GM12878 (cell line): ENCODE results near the gene UNC13B. TPM values are rescaled to one million over a fixed set of nuclear protein-coding genes. Genes with fewer than 3 reads are reported as not detected.

Experiments used
- ATAC-seq: fragments of 200-7000 bp; cut with Tn5 transposase; 3 replicates; pipeline ENCODE4 v1.9.1; 2020; ENCODE audit warnings: mild to moderate bottlenecking, moderate library complexity
- BruUV-seq: library from RNA; stranded (reverse); fragments of 400-500 nt; replicated peaks from 2 replicates; lab custom pipeline; 2021; lab: Mats Ljungman, UMichigan
- CTCF ChIA-PET: fragments of 300-600 bp; sonication (Branson Sonifier 250); formaldehyde crosslinking; extraction: SDS; loops from one replicate; lab custom pipeline; 2021; ENCODE audit warnings: inconsistent platforms; lab: Yijun Ruan, JAX
- POLR2A ChIA-PET: fragments of 350-600 bp; formaldehyde crosslinking; extraction: SDS; loops from one replicate; lab custom pipeline; 2021; ENCODE audit warnings: inconsistent platforms; lab: Charles Lee
- RAD21 ChIA-PET: fragments of 300-600 bp; sonication (Branson Sonifier 250); formaldehyde crosslinking; loops from one replicate; lab custom pipeline; 2023; ENCODE audit warnings: antibody characterized with exemption; ENCODE audit not compliant: unreplicated experiment; lab: Charles Lee
- SMC1A ChIA-PET: fragments of 300-600 bp; sonication (Branson Sonifier 250); formaldehyde crosslinking; loops from one replicate; lab custom pipeline; 2023; ENCODE audit not compliant: unreplicated experiment, uncharacterized antibody; lab: Charles Lee
- DNase-seq: peaks from one replicate; pipeline ENCODE4 v3.0.0-alpha.2; 2011; ENCODE audit warnings: low read depth, low spot score
- FAIRE-seq: peaks from 3 replicates; lab custom pipeline; 2011; peaks lifted over from hg19 to GRCh38; lab: Jason Lieb, UNC
- H2AFZ ChIP-seq: 2 replicates; pipeline ENCODE4 v1.6.0; 2011; ENCODE audit warnings: low read depth, low read length, control low read depth; ENCODE audit not compliant: control insufficient read depth
- H3K27ac ChIP-seq: 2 replicates; pipeline ENCODE4 v1.5.1; 2011; ENCODE audit warnings: control low read depth; ENCODE audit not compliant: control insufficient read depth, insufficient read depth
- H3K27me3 ChIP-seq, 2 experiments: replicated peaks in 1 of 2; 2 replicates each; pipeline versions ENCODE4 v1.6.0 to v1.6.1; 2011; ENCODE audit warnings: low read length in 1 of 2; ENCODE audit not compliant: control insufficient read depth in 2 of 2, insufficient read depth in 2 of 2
- H3K36me3 ChIP-seq, 2 experiments: 2 replicates each; pipeline ENCODE4 v1.5.1; 2011; ENCODE audit warnings: low read length in 1 of 2; ENCODE audit not compliant: control insufficient read depth in 2 of 2, insufficient read depth in 2 of 2
- H3K4me1 ChIP-seq: 2 replicates; pipeline ENCODE4 v1.6.1; 2011; ENCODE audit warnings: mild to moderate bottlenecking, low read length, moderate library complexity, mixed read lengths; ENCODE audit not compliant: control insufficient read depth, insufficient read depth
- H3K4me2 ChIP-seq: 2 replicates; pipeline ENCODE4 v1.6.0; 2011; ENCODE audit warnings: control low read depth; ENCODE audit not compliant: control insufficient read depth, insufficient read depth
- H3K4me3 ChIP-seq: fragments of 200-600 bp; sonication (generic); 2 replicates; pipeline ENCODE4 v1.5.1; 2016
- H3K79me2 ChIP-seq: 2 replicates; pipeline ENCODE4 v1.6.0; 2011; ENCODE audit warnings: low read length; ENCODE audit not compliant: control insufficient read depth, insufficient read depth
- H3K9ac ChIP-seq: 2 replicates; pipeline ENCODE4 v1.8.0; 2011; ENCODE audit warnings: low read length, control low read depth, mixed read lengths; ENCODE audit not compliant: control insufficient read depth, insufficient read depth
- H3K9me3 ChIP-seq: replicated peaks from 3 replicates; pipeline ENCODE4 v1.5.1; 2011; ENCODE audit warnings: mild to moderate bottlenecking, low read length; ENCODE audit not compliant: control insufficient read depth, insufficient read depth
- H4K20me1 ChIP-seq: 2 replicates; pipeline ENCODE4 v1.6.0; 2011; ENCODE audit not compliant: control insufficient read depth, insufficient read depth
- ATF3 ChIP-seq: IDR thresholded peaks from 2 replicates; pipeline ENCODE4 v1.6.1; 2011; ENCODE audit warnings: low read depth, mild to moderate bottlenecking, low read length, moderate library complexity, borderline replicate concordance; ENCODE audit errors: extremely low read depth
- BCLAF1 ChIP-seq: fragments of 450-650 bp; IDR thresholded peaks from 2 replicates; pipeline ENCODE4 v1.6.1; 2017; ENCODE audit warnings: antibody characterized with exemption, mild to moderate bottlenecking, moderate library complexity
- BRCA1 ChIP-seq: IDR thresholded peaks from 2 replicates; pipeline ENCODE4 v1.6.1; 2011; ENCODE audit warnings: low read depth, low read length, improper control_type of control experiment
- CBX3 ChIP-seq: fragments of 200-600 bp; sonication (generic); IDR thresholded peaks from 2 replicates; pipeline ENCODE4 v1.6.1; 2016; ENCODE audit warnings: low read depth, borderline replicate concordance
- CHD2 ChIP-seq: IDR thresholded peaks from 2 replicates; pipeline ENCODE4 v1.6.1; 2011; ENCODE audit warnings: low read depth, low read length, improper control_type of control experiment, borderline replicate concordance
- DPF2 ChIP-seq: fragments of 450-650 bp; IDR thresholded peaks from 2 replicates; pipeline ENCODE4 v1.6.1; 2017; ENCODE audit warnings: mild to moderate bottlenecking
- E2F8 ChIP-seq: fragments of 450-650 bp; IDR thresholded peaks from 2 replicates; pipeline ENCODE4 v1.6.1; 2018; ENCODE audit warnings: mild to moderate bottlenecking, low read depth, moderate library complexity; ENCODE audit not compliant: partially characterized antibody
- EED ChIP-seq: sonication (generic); IDR thresholded peaks from 2 replicates; pipeline ENCODE4 v1.6.1; 2016; ENCODE audit warnings: antibody characterized with exemption, low read depth
- IKZF1 ChIP-seq: fragments of 450-650 bp; conservative IDR thresholded peaks from 2 replicates; pipeline ENCODE4 v1.6.1; 2017; ENCODE audit warnings: antibody characterized with exemption, mild to moderate bottlenecking
- IKZF2 ChIP-seq, 2 experiments: fragments of 450-650 bp; IDR thresholded peaks; 2 replicates each; pipeline ENCODE4 v1.6.1; 2017; ENCODE audit warnings: mild to moderate bottlenecking in 2 of 2, moderate library complexity in 2 of 2
- KAT2A ChIP-seq: conservative IDR thresholded peaks from 2 replicates; pipeline ENCODE4 v1.6.1; 2011; ENCODE audit warnings: low read depth, low read length; ENCODE audit not compliant: control insufficient read depth
- MXI1 ChIP-seq: fragments of 150-350 bp; IDR thresholded peaks from 2 replicates; pipeline ENCODE4 v1.6.1; 2011; ENCODE audit warnings: low read depth, mild to moderate bottlenecking, inconsistent platforms, low read length, improper control_type of control experiment
- PML ChIP-seq: IDR thresholded peaks from 2 replicates; pipeline ENCODE4 v1.6.1; 2012; ENCODE audit warnings: low read length, inconsistent platforms
- POLR2A ChIP-seq: IDR thresholded peaks from 2 replicates; pipeline ENCODE4 v1.6.1; 2011; ENCODE audit warnings: low read depth, mild to moderate bottlenecking, low read length
- POU2F2 ChIP-seq: IDR thresholded peaks from 3 replicates; pipeline ENCODE4 v1.6.1; 2011; ENCODE audit warnings: low read depth, mild to moderate bottlenecking, low read length, borderline replicate concordance
- RAD21 ChIP-seq: IDR thresholded peaks from 2 replicates; pipeline ENCODE4 v1.6.1; 2011; ENCODE audit warnings: mild to moderate bottlenecking, low read depth, low read length, moderate library complexity; ENCODE audit not compliant: insufficient read depth
- RAD51 ChIP-seq: fragments of 450-650 bp; IDR thresholded peaks from 2 replicates; pipeline ENCODE4 v1.6.1; 2016; ENCODE audit warnings: moderate library complexity, mild to moderate bottlenecking, inconsistent platforms
- RBBP5 ChIP-seq: fragments of 200-600 bp; sonication (generic); conservative IDR thresholded peaks from 2 replicates; pipeline ENCODE4 v1.6.1; 2016
- SMARCA5 ChIP-seq: fragments of 450-650 bp; IDR thresholded peaks from 2 replicates; pipeline ENCODE4 v1.6.1; 2017; ENCODE audit warnings: mild to moderate bottlenecking
- WGBS: methylation state at CpG from one replicate; pipeline ENCODE4 v1.1.6; 2016; ENCODE audit warnings: low lambda C conversion rate; ENCODE audit not compliant: insufficient replicate concordance, insufficient coverage; ENCODE audit errors: missing lambda C conversion rate; 5-methylcytosine and 5-hydroxymethylcytosine counted together
- in situ Hi-C: fragments of 300-500 bp; cut with MboI; formaldehyde crosslinking; loops from 9 replicates; pipeline ENCODE4 v1.14.3; 2018; ENCODE audit warnings: mixed read lengths
- intact Hi-C: fragments of 100-400 bp; cut with micrococcal nuclease; formaldehyde crosslinking; loops from one replicate; pipeline ENCODE4 v1.14.2; 2022; ENCODE audit not compliant: unreplicated experiment
- polyA plus RNA-seq, 11 experiments: library from polyadenylated mRNA; depleted of rRNA in 4 of 11; unstranded in 6 of 11; stranded (reverse) in 5 of 11; fragments of >200 nt; fragmentation: Nextera tagmentation in 4 of 11; fragmentation: Illumina TruSeq in 1 of 11; extraction: Ambion mirVana in 4 of 11; extraction: Trizol in 1 of 11; gene quantifications; 1 replicate in 1 of 11; 2 replicates in 10 of 11; pipeline versions ENCODE4 v1.2.1 to v1.2.3, GENCODE V29; 2011 to 2016; ENCODE audit warnings: inconsistent platforms in 2 of 11, missing spikeins in 2 of 11, low read depth in 1 of 11
- total RNA-seq, 4 experiments: library from RNA; depleted of rRNA in 3 of 4; stranded (reverse); fragments of >200 nt in 3 of 4; fragmentation: Illumina TruSeq in 1 of 4; extraction: Trizol in 1 of 4; gene quantifications; 2 replicates each; pipeline versions ENCODE4 v1.2.1 to v1.2.3, GENCODE V29; 2013 to 2021

Gene UNC13B
- total and polyA plus RNA-seq, 10 of the 15 experiments (the other 5 are each of a cell fraction or from before 2014, with no cell fraction given), result under 0.01 to 0.42 (median 0.06) TPM; not detected in 4

- ChIA-PET RAD21 (no interaction called here), SMC1A (interaction anchor here (1.2 kb wide), 1 partner anchor 8 kb away, joined by 4 read pairs; no protein-coding TSS in a partner anchor)
- no peaks in the 10 kb centered on the region for H3K4me1 ChIP-seq
- no peak for FAIRE-seq
- no peak overlapping the region for H3K4me3 ChIP-seq
- H3K36me3 ChIP-seq, result no peaks in the 10 kb centered on the region
- TF ChIP-seq E2F8, result no peak
- no peak for TF ChIP-seq POU2F2
- no peak for TF ChIP-seq PML
- TF ChIP-seq DPF2, result no peak
- no peak for TF ChIP-seq RAD21
- no peak for TF ChIP-seq BRCA1
- TF ChIP-seq POLR2A, result no peak
- TF ChIP-seq IKZF1, result no peak
- TF ChIP-seq EED, result no peak
- TF ChIP-seq CBX3, result no peak
- TF ChIP-seq SMARCA5, result no peak
- TF ChIP-seq IKZF2 (IDR thresholded peaks at IDR 0.05), result no peak
- TF ChIP-seq RAD51, result no peak
- no peak for TF ChIP-seq KAT2A
- no peak for TF ChIP-seq MXI1
- no peak for TF ChIP-seq RBBP5
- TF ChIP-seq ATF3, result no peak
- TF ChIP-seq CHD2, result no peak
- no peak for TF ChIP-seq BCLAF1
- TF ChIP-seq, all 136 proteins: peak for 0
- no peak overlapping the region for H3K4me2 ChIP-seq
- in situ Hi-C loops (no loop called here), intact Hi-C loops (no loop called here)
- ATAC-seq (no peak), DNase-seq (no peak)
- H2AFZ ChIP-seq, result no peak overlapping the region
- no peaks in the 10 kb centered on the region for H3K27me3 ChIP-seq
- no peak overlapping the region for H3K27ac ChIP-seq
- WGBS, result 42% methylated on average over 1 of the region's 1 CpG
- CTCF ChIA-PET, result no interaction called here
- H3K9ac ChIP-seq, result no peak overlapping the region
- H3K79me2 ChIP-seq, result no peaks in the 10 kb centered on the region
- BruUV-seq, result no TSS peak
- no peaks in the 10 kb centered on the region for H4K20me1 ChIP-seq
- POLR2A ChIA-PET, result no interaction called here
- no peaks in the 10 kb centered on the region; the same call in 2 of the 3 replicates for H3K9me3 ChIP-seq
These were observed 68.0 kb downstream of the UNC13B start for GRCh38 chr9:35229779-35230143.
